ENCODE data around the gene KIF13A. TPM values are rescaled to one million over a fixed set of nuclear protein-coding genes. Genes with fewer than 3 reads are reported as not detected.

The KIF13A gene
- total and polyA plus RNA-seq, 10 of the 15 experiments (the other 5 are each of a cell fraction or from before 2014, with no cell fraction given) = 0.02 to 0.26 (median 0.13) TPM; not detected in 2

- ChIA-PET CTCF (interaction anchor here (0.6 to 2.1 kb wide), 5 partner anchors 9 to 544 kb away, joined by 3 to 12 read pairs (median 4); no protein-coding TSS in a partner anchor), POLR2A (interaction anchor here (0.6 to 1.5 kb wide), 4 partner anchors 11 to 887 kb away, joined by 3 to 7 read pairs (median 7); no protein-coding TSS in a partner anchor), SMC1A (ENCODE audit: uncharacterized antibody, unreplicated experiment) (interaction anchor here (0.6 to 4.6 kb wide), 8 partner anchors 8 to 110 kb away, joined by 3 to 29 read pairs (median 4); partner anchors contain the start of gene NUP153), RAD21 (ENCODE audit: unreplicated experiment) (interaction anchor here (0.6 to 1.3 kb wide), 7 partner anchors 9 to 866 kb away, joined by 3 to 7 read pairs (median 3); no protein-coding TSS in a partner anchor)
- H3K27me3 ChIP-seq (replicated peaks in 1 of 2; ENCODE audit: control insufficient read depth in 2 of 2, insufficient read depth in 2 of 2, low read length in 1 of 2) = no peaks in the 10 kb centered on the region
- FAIRE-seq (peak; percentile 27), ATAC-seq (peak; percentile 91), DNase-seq (ENCODE audit: low read depth, low spot score) (no peak)
- peaks cover 5% of the 10 kb centered on the region; the same call in 1 of the 2 replicates for H3K4me1 ChIP-seq (ENCODE audit: control insufficient read depth, insufficient read depth, low read length)
- no peaks in the 10 kb centered on the region for H4K20me1 ChIP-seq (ENCODE audit: control insufficient read depth, insufficient read depth)
- H3K36me3 ChIP-seq (ENCODE audit: control insufficient read depth in 2 of 2, insufficient read depth in 2 of 2, low read length in 1 of 2) = no peaks in the 10 kb centered on the region
- 30% methylated on average over 10 of the region's 10 CpGs for WGBS (ENCODE audit: insufficient coverage, insufficient replicate concordance, low lambda C conversion rate, missing lambda C conversion rate)
- in situ Hi-C loops (cut with MboI) = no loop called here
- no peaks in the 10 kb centered on the region for H3K9me3 ChIP-seq (replicated peaks; ENCODE audit: control insufficient read depth, insufficient read depth, low read length)
- no peak overlapping the region for H3K9ac ChIP-seq (ENCODE audit: control insufficient read depth, insufficient read depth, low read length)
- peak overlapping the region; percentile 76 for H2AFZ ChIP-seq (ENCODE audit: control insufficient read depth, low read depth, low read length)
- no peak overlapping the region for H3K4me2 ChIP-seq (ENCODE audit: control insufficient read depth, insufficient read depth)
- intact Hi-C loops (cut with micrococcal nuclease; ENCODE audit: unreplicated experiment) = no loop called here
- H3K4me3 ChIP-seq = no peak overlapping the region
- H3K27ac ChIP-seq (ENCODE audit: control insufficient read depth, insufficient read depth) = no peak overlapping the region
- no TSS peak for BruUV-seq (replicated peaks)
- no peaks in the 10 kb centered on the region for H3K79me2 ChIP-seq (ENCODE audit: control insufficient read depth, insufficient read depth, low read length)
- TF ChIP-seq YY1 (IDR thresholded peaks at IDR 0.05; ENCODE audit: low read depth, low read length) (no peak), SKIL (IDR thresholded peaks at IDR 0.05; ENCODE audit: low read depth, poor library complexity, severe bottlenecking) (no peak), RBBP5 (conservative IDR thresholded peaks at IDR 0.05) (no peak), ZZZ3 (IDR thresholded peaks at IDR 0.05; ENCODE audit: control insufficient read depth, insufficient read length, low read depth) (no peak), HDGF (IDR thresholded peaks at IDR 0.05) (no peak), RUNX3 (IDR thresholded peaks at IDR 0.05; ENCODE audit: low read length) (0 out of 2 replicates have a peak, but pooled peaks have one; percentile 17), SPI1 (IDR thresholded peaks at IDR 0.05; ENCODE audit: borderline replicate concordance, insufficient read depth, low read depth, low read length) (peak; percentile 59; the same call in 1 of the 2 replicates), CHD4 (IDR thresholded peaks at IDR 0.05) (no peak), GATAD2B (conservative IDR thresholded peaks at IDR 0.05; ENCODE audit: low read depth) (no peak), CREB1 (IDR thresholded peaks at IDR 0.05; ENCODE audit: low read depth) (peak; percentile 51; the same call in 1 of the 2 replicates), JUNB (IDR thresholded peaks at IDR 0.05) (peak; percentile 38; the same call in 1 of the 2 replicates), SMAD1 (IDR thresholded peaks at IDR 0.05; ENCODE audit: low read depth, partially characterized antibody) (no peak), POU2F2 (IDR thresholded peaks at IDR 0.05; ENCODE audit: borderline replicate concordance, low read depth, low read length) (no peak)
- TF ChIP-seq, protein P1, sequence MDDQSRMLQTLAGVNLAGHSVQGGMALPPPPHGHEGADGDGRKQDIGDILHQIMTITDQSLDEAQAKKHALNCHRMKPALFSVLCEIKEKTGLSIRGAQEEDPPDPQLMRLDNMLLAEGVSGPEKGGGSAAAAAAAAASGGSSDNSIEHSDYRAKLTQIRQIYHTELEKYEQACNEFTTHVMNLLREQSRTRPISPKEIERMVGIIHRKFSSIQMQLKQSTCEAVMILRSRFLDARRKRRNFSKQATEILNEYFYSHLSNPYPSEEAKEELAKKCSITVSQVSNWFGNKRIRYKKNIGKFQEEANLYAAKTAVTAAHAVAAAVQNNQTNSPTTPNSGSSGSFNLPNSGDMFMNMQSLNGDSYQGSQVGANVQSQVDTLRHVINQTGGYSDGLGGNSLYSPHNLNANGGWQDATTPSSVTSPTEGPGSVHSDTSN (IDR thresholded peaks at IDR 0.05; ENCODE audit: insufficient replicate concordance, low read depth, low read length) = no peak
- TF ChIP-seq, protein P2, sequence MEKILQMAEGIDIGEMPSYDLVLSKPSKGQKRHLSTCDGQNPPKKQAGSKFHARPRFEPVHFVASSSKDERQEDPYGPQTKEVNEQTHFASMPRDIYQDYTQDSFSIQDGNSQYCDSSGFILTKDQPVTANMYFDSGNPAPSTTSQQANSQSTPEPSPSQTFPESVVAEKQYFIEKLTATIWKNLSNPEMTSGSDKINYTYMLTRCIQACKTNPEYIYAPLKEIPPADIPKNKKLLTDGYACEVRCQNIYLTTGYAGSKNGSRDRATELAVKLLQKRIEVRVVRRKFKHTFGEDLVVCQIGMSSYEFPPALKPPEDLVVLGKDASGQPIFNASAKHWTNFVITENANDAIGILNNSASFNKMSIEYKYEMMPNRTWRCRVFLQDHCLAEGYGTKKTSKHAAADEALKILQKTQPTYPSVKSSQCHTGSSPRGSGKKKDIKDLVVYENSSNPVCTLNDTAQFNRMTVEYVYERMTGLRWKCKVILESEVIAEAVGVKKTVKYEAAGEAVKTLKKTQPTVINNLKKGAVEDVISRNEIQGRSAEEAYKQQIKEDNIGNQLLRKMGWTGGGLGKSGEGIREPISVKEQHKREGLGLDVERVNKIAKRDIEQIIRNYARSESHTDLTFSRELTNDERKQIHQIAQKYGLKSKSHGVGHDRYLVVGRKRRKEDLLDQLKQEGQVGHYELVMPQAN (conservative IDR thresholded peaks at IDR 0.05) = no peak
- TF ChIP-seq, protein P3, sequence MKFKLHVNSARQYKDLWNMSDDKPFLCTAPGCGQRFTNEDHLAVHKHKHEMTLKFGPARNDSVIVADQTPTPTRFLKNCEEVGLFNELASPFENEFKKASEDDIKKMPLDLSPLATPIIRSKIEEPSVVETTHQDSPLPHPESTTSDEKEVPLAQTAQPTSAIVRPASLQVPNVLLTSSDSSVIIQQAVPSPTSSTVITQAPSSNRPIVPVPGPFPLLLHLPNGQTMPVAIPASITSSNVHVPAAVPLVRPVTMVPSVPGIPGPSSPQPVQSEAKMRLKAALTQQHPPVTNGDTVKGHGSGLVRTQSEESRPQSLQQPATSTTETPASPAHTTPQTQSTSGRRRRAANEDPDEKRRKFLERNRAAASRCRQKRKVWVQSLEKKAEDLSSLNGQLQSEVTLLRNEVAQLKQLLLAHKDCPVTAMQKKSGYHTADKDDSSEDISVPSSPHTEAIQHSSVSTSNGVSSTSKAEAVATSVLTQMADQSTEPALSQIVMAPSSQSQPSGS (IDR thresholded peaks at IDR 0.05; ENCODE audit: low read length) = 0 out of 2 replicates have a peak, but pooled peaks have one; percentile 25
Measured at GRCh38 chr6:17714879-17715851, 272.3 kb downstream of the KIF13A start.

All from GM12878 (cell line).